ENCODE measurements around the gene MORC3.

DNA sequence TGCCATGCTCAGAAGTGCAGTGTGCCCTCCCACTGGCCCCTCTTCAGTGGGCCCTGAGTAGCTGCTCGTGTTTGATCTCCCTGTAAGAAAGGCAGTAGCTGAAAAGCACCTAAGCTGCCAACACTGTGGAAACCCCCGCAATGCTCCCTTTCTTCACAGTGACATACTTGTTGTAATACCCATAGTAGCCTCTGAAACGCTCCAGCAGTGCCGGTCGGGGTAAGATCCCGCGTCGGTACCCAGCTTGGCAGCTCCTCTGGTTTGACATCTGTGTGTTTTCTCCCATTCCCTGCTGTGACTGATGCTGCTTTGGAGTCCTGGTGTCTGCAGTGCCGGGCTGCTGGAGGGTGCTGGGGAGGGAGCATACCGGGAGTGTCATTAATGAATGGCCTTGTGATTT is 68.8 kb downstream of the MORC3 start:
- TF ChIP-seq ZNF274 (IDR thresholded peaks at IDR 0.05; ENCODE audit: low read depth, low read length) = no peak
- no peak for TF ChIP-seq YY1 (IDR thresholded peaks at IDR 0.05; ENCODE audit: insufficient read depth, insufficient read length)
